BLaER1 (cell line): ENCODE results near the gene CYP17A1.
"Not testable (repeated sequence)": the region's sequence is repeated elsewhere in the genome, so short reads cannot be mapped to it uniquely, and the experiment has no call there.

Source experiments
- H3K27ac ChIP-seq: shearing (Covaris generic); formaldehyde crosslinking; 2 replicates; pipeline ENCODE4 v1.8.1; 2022
- H3K27me3 ChIP-seq: shearing (Covaris generic); formaldehyde crosslinking; 2 replicates; pipeline ENCODE4 v1.8.1; 2022
- H3K36me3 ChIP-seq: shearing (Covaris generic); formaldehyde crosslinking; 2 replicates; pipeline ENCODE4 v1.8.1; 2022
- H3K4me1 ChIP-seq: shearing (Covaris generic); formaldehyde crosslinking; 2 replicates; pipeline ENCODE4 v1.8.1; 2022
- H3K4me2 ChIP-seq: shearing (Covaris generic); formaldehyde crosslinking; 2 replicates; pipeline ENCODE4 v1.8.1; 2022
- H3K4me3 ChIP-seq: shearing (Covaris generic); formaldehyde crosslinking; 2 replicates; pipeline ENCODE4 v1.8.1; 2022
- H3K9ac ChIP-seq: shearing (Covaris generic); formaldehyde crosslinking; 2 replicates; pipeline ENCODE4 v1.8.1; 2022
- H3K9me3 ChIP-seq: shearing (Covaris generic); formaldehyde crosslinking; 2 replicates; pipeline ENCODE4 v1.8.1; 2022
- H4K20me1 ChIP-seq: shearing (Covaris generic); formaldehyde crosslinking; 2 replicates; pipeline ENCODE4 v1.8.1; 2022
- Cebpa-rat ChIP-seq: shearing (Covaris generic); IDR thresholded peaks from 2 replicates; pipeline ENCODE4 v1.8.1; 2022

Gene CYP17A1

GRCh38 chr10:102835007-102835482 lies 2.2 kb downstream of the CYP17A1 start:
- no peak overlapping the region for H3K4me3 ChIP-seq
- H3K36me3 ChIP-seq = no peaks in the 10 kb centered on the region
- no peak overlapping the region for H3K4me2 ChIP-seq
- H3K9me3 ChIP-seq = peaks cover 22% of the 10 kb centered on the region
- H3K27me3 ChIP-seq = no peaks in the 10 kb centered on the region
- H4K20me1 ChIP-seq = no peaks in the 10 kb centered on the region
- TF ChIP-seq Cebpa-rat = no peak
- H3K27ac ChIP-seq = no peak overlapping the region
- H3K4me1 ChIP-seq = no peaks in the 10 kb centered on the region
- no peak overlapping the region for H3K9ac ChIP-seq

DNA sequence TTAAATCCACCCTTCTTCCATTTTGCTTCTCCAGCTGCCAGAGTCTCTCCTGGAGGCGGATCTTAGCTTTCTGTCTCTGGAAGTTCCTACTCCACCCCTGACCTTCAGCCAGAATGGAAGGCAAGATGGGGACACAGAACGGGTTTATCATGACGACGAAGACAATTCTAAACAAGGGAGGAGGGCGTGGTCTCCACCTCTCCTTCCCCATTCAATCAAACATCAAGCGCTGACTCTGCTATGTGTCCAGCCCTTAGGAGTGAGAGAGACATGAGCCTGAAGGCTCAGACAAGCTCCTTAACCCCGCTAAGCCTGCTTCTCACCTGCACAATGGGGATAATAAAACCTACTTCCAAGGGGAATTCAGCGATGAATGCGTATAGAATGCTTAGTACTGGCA lies 3.1 kb downstream of the CYP17A1 start:
- Histone ChIP-seq H3K4me1 (no peaks in the 10 kb centered on the region), H3K4me2 (no peak overlapping the region), H3K27me3 (no peaks in the 10 kb centered on the region), H3K9ac (no peak overlapping the region), H3K27ac (no peak overlapping the region), H3K36me3 (no peaks in the 10 kb centered on the region), H4K20me1 (no peaks in the 10 kb centered on the region), H3K4me3 (no peak overlapping the region), H3K9me3 (peaks cover 22% of the 10 kb centered on the region)
- TF ChIP-seq Cebpa-rat = no peak

DNA sequence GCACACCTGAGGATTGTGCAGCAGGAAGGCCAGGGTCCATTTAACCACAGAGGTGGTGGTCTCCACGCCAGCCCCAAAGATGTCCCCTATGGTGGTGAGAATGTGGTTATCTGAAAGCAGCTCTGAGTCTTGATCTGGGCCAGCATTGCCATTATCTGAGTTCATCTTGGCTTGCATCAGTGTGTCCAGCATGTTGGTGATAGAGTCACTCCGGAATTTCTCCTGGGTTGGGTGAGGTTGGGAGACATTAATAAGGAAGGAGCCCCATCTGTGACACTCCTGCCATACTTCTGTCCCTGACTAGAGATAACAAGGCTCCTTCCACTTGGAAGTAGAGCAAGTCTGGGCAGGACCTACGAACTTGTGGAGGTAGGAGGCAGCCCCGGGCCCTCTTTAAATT lies 4.2 kb downstream of the CYP17A1 start:
- Histone ChIP-seq H3K9ac (no peak overlapping the region), H3K27me3 (no peaks in the 10 kb centered on the region), H3K9me3 (peaks cover 13% of the 10 kb centered on the region), H3K4me2 (no peak overlapping the region), H4K20me1 (no peaks in the 10 kb centered on the region), H3K27ac (no peak overlapping the region), H3K4me1 (no peaks in the 10 kb centered on the region), H3K4me3 (no peak overlapping the region), H3K36me3 (no peaks in the 10 kb centered on the region)
- no peak for TF ChIP-seq Cebpa-rat

GRCh38 chr10:102832248-102832647 lies 5.0 kb downstream of the CYP17A1 start:
- Histone ChIP-seq H3K36me3 (no peaks in the 10 kb centered on the region), H3K27me3 (no peaks in the 10 kb centered on the region), H3K4me1 (no peaks in the 10 kb centered on the region), H3K9me3 (peaks cover 5% of the 10 kb centered on the region), H3K9ac (no peak overlapping the region), H4K20me1 (no peaks in the 10 kb centered on the region), H3K4me3 (no peak overlapping the region), H3K27ac (no peak overlapping the region), H3K4me2 (no peak overlapping the region)
- TF ChIP-seq Cebpa-rat = no peak

DNA sequence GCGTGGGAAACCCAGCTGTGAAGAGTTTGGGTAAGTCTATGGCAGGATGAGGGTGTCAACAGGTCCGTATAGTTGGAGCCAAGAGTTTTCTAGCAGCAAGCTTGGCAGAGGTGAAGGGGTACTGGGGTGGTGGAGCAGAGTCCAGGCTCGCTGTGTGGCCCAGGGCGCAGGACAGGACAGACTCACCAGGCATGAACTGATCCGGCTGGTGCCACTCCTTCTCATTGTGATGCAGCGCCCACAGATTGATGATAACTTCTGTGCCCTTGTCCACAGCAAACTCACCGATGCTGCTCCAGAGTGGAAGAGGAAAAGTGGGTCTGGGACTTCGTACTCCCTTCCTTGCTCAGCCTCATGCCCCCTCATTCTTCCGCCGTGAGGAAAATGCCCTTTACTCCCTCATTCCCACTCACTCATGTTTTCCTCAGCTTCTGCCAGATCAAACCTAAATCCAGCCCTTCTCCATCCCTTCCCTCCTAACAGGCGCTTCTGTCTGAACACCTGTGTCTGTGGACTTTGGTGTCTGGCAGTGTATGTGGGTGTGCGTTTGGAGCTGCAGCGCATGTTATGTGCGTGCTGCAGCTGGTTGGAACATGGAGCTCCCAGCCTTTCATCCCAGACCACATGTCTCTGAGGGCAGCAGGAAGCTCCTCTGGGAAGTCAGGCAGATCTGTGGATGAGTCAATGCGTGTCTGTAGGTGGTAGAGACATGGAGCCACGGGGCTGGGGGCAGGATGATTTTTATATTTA lies 5.7 kb downstream of the CYP17A1 start:
- no peak for TF ChIP-seq Cebpa-rat
- Histone ChIP-seq H3K4me3 (no peak overlapping the region), H3K36me3 (no peaks in the 10 kb centered on the region), H3K9me3 (no peaks in the 10 kb centered on the region), H3K27me3 (no peaks in the 10 kb centered on the region), H4K20me1 (no peaks in the 10 kb centered on the region), H3K4me1 (no peaks in the 10 kb centered on the region), H3K27ac (no peak overlapping the region), H3K9ac (no peak overlapping the region), H3K4me2 (no peak overlapping the region)

- no peaks in the 10 kb centered on the region for H4K20me1 ChIP-seq
- H3K9me3 ChIP-seq = peaks cover 13% of the 10 kb centered on the region
- TF ChIP-seq Cebpa-rat = no peak
- no peaks in the 10 kb centered on the region for H3K27me3 ChIP-seq
- no peak overlapping the region for H3K9ac ChIP-seq
- no peaks in the 10 kb centered on the region for H3K36me3 ChIP-seq
- no peak overlapping the region for H3K27ac ChIP-seq
- H3K4me1 ChIP-seq = peaks cover 7% of the 10 kb centered on the region
- no peak overlapping the region for H3K4me3 ChIP-seq
- no peak overlapping the region for H3K4me2 ChIP-seq
Observed at GRCh38 chr10:102827597-102827975, 9.6 kb downstream of the CYP17A1 start.

DNA sequence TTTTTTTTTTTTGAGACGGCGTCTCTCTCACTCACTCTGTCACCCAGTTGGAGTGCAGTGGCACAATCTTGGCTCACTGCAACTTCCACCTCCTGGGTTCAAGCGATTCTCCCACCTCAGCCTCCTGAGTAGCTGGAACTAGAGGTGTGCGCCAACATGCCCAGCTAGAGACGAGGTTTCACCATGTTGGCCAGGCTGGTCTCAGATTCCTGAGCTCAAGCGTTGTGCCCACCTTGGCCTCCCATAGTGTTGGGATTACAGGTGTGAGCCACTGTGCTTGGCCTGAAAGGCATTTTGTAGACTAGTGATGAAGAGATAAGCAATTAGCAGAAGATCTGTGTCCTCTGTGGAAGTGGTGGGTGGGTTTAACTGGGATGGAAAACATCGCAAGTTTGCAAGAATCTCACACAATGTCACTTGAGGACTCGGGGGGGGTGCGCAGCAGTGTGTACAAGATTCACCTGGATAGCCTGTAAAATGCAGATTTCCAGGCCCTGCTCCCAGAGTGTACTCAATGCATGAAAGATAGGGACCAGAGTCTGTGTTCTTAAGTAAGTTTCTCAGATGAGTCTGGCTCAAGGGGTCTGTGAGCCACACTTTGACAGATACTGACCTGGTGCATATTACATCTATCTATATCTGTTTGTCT lies 10.9 kb downstream of the CYP17A1 start:
- no peak for TF ChIP-seq Cebpa-rat
- no peaks in the 10 kb centered on the region for H3K27me3 ChIP-seq
- no peak overlapping the region for H3K9ac ChIP-seq
- H3K27ac ChIP-seq = no peak overlapping the region
- H3K4me3 ChIP-seq = no peak overlapping the region
- no peak overlapping the region; the same call in 1 of the 2 replicates for H3K4me2 ChIP-seq
- H3K36me3 ChIP-seq = no peaks in the 10 kb centered on the region
- peaks cover 7% of the 10 kb centered on the region for H3K4me1 ChIP-seq
- peaks cover 13% of the 10 kb centered on the region for H3K9me3 ChIP-seq
- H4K20me1 ChIP-seq = no peaks in the 10 kb centered on the region

- no peak overlapping the region for H3K9ac ChIP-seq
- H3K27ac ChIP-seq = no peak overlapping the region
- no peaks in the 10 kb centered on the region for H3K27me3 ChIP-seq
- H3K4me3 ChIP-seq = no peak overlapping the region
- H3K36me3 ChIP-seq = no peaks in the 10 kb centered on the region
- H3K4me1 ChIP-seq = peaks cover 8% of the 10 kb centered on the region
- no peaks in the 10 kb centered on the region for H4K20me1 ChIP-seq
- peaks cover 13% of the 10 kb centered on the region for H3K9me3 ChIP-seq
- no peak for TF ChIP-seq Cebpa-rat
- H3K4me2 ChIP-seq = no peak overlapping the region
Observed at GRCh38 chr10:102824664-102825063, 12.5 kb downstream of the CYP17A1 start.

DNA sequence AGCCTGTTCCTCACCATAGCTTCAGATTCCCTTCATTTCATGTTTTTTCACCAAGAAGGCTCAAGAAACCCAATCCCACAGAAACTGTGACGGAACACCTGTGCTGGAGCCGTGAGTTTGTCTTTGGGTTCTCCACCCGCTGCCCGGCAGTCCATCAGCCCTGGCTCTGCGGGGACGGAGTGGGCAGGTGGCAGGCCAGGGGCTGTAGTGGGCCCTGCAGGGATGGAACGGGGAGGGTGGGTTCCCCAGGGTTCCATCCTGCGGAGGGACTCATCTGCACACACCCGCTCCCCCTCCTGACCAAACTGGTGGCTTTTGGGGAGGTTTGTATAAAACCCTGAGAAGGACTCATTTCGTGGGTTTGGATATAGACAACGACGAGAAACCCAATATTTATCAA lies 15.0 kb downstream of the CYP17A1 start:
- Histone ChIP-seq H3K27ac (no peak overlapping the region), H3K4me1 (peaks cover 24% of the 10 kb centered on the region), H4K20me1 (no peaks in the 10 kb centered on the region), H3K27me3 (no peaks in the 10 kb centered on the region), H3K9me3 (peaks cover 13% of the 10 kb centered on the region), H3K36me3 (no peaks in the 10 kb centered on the region), H3K4me3 (no peak overlapping the region), H3K9ac (no peak overlapping the region), H3K4me2 (no peak overlapping the region)
- no peak for TF ChIP-seq Cebpa-rat

- not testable (repeated sequence) for H3K27me3 ChIP-seq, H4K20me1 ChIP-seq, H3K9ac ChIP-seq, H3K4me3 ChIP-seq, H3K36me3 ChIP-seq, H3K9me3 ChIP-seq, H3K27ac ChIP-seq, H3K4me2 ChIP-seq
- H3K4me1 ChIP-seq = peaks cover 37% of the 10 kb centered on the region
Observed at GRCh38 chr10:102820008-102820407, 17.2 kb downstream of the CYP17A1 start.
